Peyer's patch (tissue), 4 donors: ENCODE data around the gene MACC1.

Experiments
- POLR2A ChIP-seq, 2 donors: fragments of 450-650 bp; IDR thresholded peaks; one replicate each; pipeline ENCODE4 v1.5.1; 2017; ENCODE audit warnings: antibody characterized with exemption in 2 of 2, mild to moderate bottlenecking in 2 of 2, moderate library complexity in 2 of 2
- TF ChIP-seq, protein P1 (sequence below), 6 experiments: fragments of 450-650 bp in 4 of 6; fragments of 200-600 bp in 2 of 6; sonication (generic) in 1 of 6; IDR thresholded peaks; one replicate each; pipeline ENCODE4 v1.5.1; 2017 to 2019; ENCODE audit warnings: antibody characterized with exemption in 6 of 6, mild to moderate bottlenecking in 3 of 6, moderate library complexity in 1 of 6

DNA sequence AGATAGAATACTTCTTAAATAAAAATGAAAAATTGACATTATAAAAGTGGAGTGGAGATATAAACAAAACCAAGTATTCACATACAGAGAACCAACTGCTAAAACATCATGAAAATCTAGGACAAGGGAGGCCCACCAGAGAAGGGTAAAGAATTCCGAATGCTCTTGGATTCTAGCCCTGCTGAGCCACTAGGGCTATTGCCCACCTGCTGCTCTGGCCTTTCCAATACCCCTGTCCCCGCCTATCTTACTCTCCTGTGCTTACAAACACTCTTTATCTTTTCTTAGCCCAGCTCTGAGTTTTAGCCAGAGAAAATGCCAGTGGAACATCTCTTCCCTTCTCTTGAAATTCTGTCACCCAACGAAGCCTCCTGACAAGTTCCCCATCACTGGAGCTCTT lies 100.3 kb downstream of the MACC1 start:
- TF ChIP-seq, protein P1, sequence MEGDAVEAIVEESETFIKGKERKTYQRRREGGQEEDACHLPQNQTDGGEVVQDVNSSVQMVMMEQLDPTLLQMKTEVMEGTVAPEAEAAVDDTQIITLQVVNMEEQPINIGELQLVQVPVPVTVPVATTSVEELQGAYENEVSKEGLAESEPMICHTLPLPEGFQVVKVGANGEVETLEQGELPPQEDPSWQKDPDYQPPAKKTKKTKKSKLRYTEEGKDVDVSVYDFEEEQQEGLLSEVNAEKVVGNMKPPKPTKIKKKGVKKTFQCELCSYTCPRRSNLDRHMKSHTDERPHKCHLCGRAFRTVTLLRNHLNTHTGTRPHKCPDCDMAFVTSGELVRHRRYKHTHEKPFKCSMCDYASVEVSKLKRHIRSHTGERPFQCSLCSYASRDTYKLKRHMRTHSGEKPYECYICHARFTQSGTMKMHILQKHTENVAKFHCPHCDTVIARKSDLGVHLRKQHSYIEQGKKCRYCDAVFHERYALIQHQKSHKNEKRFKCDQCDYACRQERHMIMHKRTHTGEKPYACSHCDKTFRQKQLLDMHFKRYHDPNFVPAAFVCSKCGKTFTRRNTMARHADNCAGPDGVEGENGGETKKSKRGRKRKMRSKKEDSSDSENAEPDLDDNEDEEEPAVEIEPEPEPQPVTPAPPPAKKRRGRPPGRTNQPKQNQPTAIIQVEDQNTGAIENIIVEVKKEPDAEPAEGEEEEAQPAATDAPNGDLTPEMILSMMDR (IDR thresholded peaks at IDR 0.05) = no peak
- TF ChIP-seq POLR2A (IDR thresholded peaks at IDR 0.05) = no peak
